Ovary (tissue), 9 donors: ENCODE measurements around the gene CEP162. TPM values are rescaled to one million over a fixed set of nuclear protein-coding genes. Genes with fewer than 3 reads are reported as not detected.
A peak's percentile ranks its signal among the peaks of the same experiment; 100 is the strongest.
"Not testable (repeated sequence)": the region's sequence is repeated elsewhere in the genome, so short reads cannot be mapped to it uniquely, and the experiment has no call there.

Experiments
- DNase-seq, 5 donors: peaks; one replicate each; pipeline ENCODE4 v3.0.0-alpha.2; 2019 to 2020
- H3K27ac ChIP-seq, 2 donors: fragments of 200-600 bp; one replicate each; pipeline versions ENCODE4 v1.5.1 to v1.8.0; 2019 to 2022
- H3K27me3 ChIP-seq: fragments of 200-600 bp; one replicate; pipeline ENCODE4 v1.8.0; 2022
- H3K36me3 ChIP-seq: fragments of 200-600 bp; sonication (generic); one replicate; pipeline ENCODE4 v1.5.1; 2019
- H3K4me1 ChIP-seq: one replicate; pipeline ENCODE4 v1.8.1; 2013; ENCODE audit warnings: mild to moderate bottlenecking, moderate library complexity; ENCODE audit not compliant: insufficient read depth
- H3K4me3 ChIP-seq: fragments of 200-600 bp; sonication (generic); one replicate; pipeline ENCODE4 v1.5.1; 2017
- H3K9me3 ChIP-seq, 2 donors: fragments of 200-600 bp in 1 of 2; sonication (generic) in 1 of 2; one replicate each; pipeline versions ENCODE4 v1.5.1 to v1.8.1; 2013 to 2019; ENCODE audit warnings: mild to moderate bottlenecking in 1 of 2, moderate library complexity in 1 of 2
- EP300 ChIP-seq: sonication (generic); formaldehyde crosslinking; IDR thresholded peaks from one replicate; pipeline ENCODE4 v1.6.1; 2017; ENCODE audit warnings: antibody characterized with exemption
- POLR2A ChIP-seq: fragments of 450-650 bp; IDR thresholded peaks from one replicate; pipeline ENCODE4 v1.6.1; 2017; ENCODE audit warnings: antibody characterized with exemption, mild to moderate bottlenecking, moderate library complexity
- WGBS, 3 donors: extraction: QIAGEN DNeasy Blood & Tissue Kit in 1 of 3; methylation state at CpG; one replicate each; pipeline versions ENCODE4 v1.1.5 to v1.1.7; 2013 to 2017; 5-methylcytosine and 5-hydroxymethylcytosine counted together
- intact Hi-C, 4 donors: fragments of 100-400 bp; cut with DNase I; formaldehyde crosslinking; loops; one replicate each; pipeline versions ENCODE4 v1.11.0 to v1.15.1; 2022 to 2023
- polyA plus RNA-seq, 2 donors: library from polyadenylated mRNA; stranded (reverse); fragments of 200-250 nt in 1 of 2; fragments of 350-450 nt in 1 of 2; fragmentation: Illumina TruSeq in 1 of 2; extraction: RNeasy Lipid Tissue Mini Kit (QIAGEN cat#74804) in 1 of 2; gene quantifications; one replicate each; pipeline ENCODE4 v1.2.3, GENCODE V29; 2013 to 2014
- total RNA-seq, 7 donors: library from RNA; depleted of rRNA in 2 of 7; stranded (reverse); fragments of >200 nt in 2 of 7; fragmentation: NEBNext Ultra II Directional in 3 of 7; extraction: Animal tissue kit (Norgen Biotek cat#: 25700) in 3 of 7; gene quantifications; one replicate each; pipeline versions ENCODE4 v1.1.0 to v1.2.4, GENCODE V29; 2016 to 2023
- TF ChIP-seq, protein P1 (sequence below), 3 donors: fragments of 450-650 bp in 2 of 3; fragments of 200-600 bp in 1 of 3; IDR thresholded peaks; one replicate each; pipeline versions ENCODE4 v1.5.1 to v1.8.0; 2016 to 2022; ENCODE audit warnings: antibody characterized with exemption in 3 of 3, mild to moderate bottlenecking in 1 of 3
- donor health status: DM: no; HTN: no; CAD: no; lungs with moderate emphysema.
- donor health status: DM: no; HTN: no; CAD: no.
- donor health status: Bipolar disorder and iron deficiency.
- donor health status: DM: yes; HTN: yes; CAD: no.
- donor health status: DM: no; HTN: no; CAD: no.
- donor health status: DM: yes; HTN: yes; CAD: no.

The CEP162 gene
- total and polyA plus RNA-seq, 9 donors: 5.3 to 16.8 (median 9.7) TPM

DNA sequence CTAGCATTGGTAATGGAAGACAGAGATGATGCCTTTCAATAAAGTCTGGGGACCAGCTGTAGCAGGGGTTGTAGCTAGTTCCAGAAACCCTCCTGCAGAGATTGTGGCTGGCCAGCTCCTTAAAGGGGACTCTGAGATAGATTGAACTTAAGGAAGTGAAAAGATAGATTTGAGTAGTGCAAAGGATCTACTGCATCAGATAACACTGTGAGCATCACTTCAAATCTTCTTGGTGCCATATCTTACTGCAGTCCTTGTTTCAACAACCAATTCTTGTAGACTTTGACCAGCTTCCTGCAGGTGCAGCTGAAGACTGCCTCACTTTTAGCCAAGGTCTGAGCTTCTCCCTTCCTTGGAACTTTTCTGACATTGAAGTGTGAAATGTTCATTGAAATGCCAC is 14.8 kb upstream of the CEP162 start:
- intact Hi-C loops: no loop called here
- no peaks in the 10 kb centered on the region for H3K4me1 ChIP-seq
- H3K9me3 ChIP-seq: no peaks in the 10 kb centered on the region

DNA sequence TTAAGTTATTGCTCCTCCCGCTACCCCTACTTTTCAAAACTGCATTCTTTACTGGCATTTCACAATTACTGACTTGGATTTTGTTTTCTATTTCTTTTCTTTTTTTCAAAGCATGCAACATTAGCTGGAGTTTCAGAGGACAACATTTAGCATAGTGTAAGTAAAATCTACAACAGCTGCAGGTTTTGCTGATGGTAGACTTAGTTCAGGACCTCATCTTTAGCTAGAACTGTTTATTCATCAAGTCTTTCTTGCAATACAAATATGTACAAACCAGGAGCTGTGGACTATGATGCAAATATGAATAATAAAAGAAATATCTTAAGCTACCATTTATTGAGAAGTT is 728 bp upstream of the CEP162 start:
- TF ChIP-seq POLR2A: no peak
- TF ChIP-seq EP300: no peak
- TF ChIP-seq, protein P1, sequence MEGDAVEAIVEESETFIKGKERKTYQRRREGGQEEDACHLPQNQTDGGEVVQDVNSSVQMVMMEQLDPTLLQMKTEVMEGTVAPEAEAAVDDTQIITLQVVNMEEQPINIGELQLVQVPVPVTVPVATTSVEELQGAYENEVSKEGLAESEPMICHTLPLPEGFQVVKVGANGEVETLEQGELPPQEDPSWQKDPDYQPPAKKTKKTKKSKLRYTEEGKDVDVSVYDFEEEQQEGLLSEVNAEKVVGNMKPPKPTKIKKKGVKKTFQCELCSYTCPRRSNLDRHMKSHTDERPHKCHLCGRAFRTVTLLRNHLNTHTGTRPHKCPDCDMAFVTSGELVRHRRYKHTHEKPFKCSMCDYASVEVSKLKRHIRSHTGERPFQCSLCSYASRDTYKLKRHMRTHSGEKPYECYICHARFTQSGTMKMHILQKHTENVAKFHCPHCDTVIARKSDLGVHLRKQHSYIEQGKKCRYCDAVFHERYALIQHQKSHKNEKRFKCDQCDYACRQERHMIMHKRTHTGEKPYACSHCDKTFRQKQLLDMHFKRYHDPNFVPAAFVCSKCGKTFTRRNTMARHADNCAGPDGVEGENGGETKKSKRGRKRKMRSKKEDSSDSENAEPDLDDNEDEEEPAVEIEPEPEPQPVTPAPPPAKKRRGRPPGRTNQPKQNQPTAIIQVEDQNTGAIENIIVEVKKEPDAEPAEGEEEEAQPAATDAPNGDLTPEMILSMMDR (IDR thresholded peaks at IDR 0.05): no peak

More for the DNA sequence above, 14.8 kb upstream of the CEP162 start:
- H3K4me3 ChIP-seq: no peak overlapping the region
- TF ChIP-seq POLR2A (no peak), EP300 (no peak)
- TF ChIP-seq, protein P1 (IDR thresholded peaks at IDR 0.05): no peak
- H3K27ac ChIP-seq: no peak overlapping the region
- no peaks in the 10 kb centered on the region for H3K36me3 ChIP-seq
- H3K27me3 ChIP-seq: no peaks in the 10 kb centered on the region
- no peak for DNase-seq

DNA sequence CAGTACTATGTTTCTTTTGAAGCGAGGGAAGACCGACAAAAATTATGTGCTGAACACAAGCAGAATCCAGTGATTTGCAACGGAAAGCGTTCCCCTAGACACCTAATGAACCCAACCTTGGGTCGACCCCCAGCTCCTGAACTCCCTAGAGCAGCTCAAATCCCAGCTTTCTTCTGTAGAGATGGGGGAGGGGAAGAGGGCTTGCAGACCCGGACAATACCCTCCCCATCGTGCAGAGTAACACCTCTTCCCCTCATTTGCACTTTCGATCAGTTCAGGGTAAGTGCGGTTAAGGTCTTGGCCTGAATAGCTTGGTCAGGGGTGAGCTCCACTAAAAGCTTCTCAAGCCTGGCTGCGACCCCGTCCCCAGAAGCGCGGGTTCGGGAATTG is 404 bp downstream of the CEP162 start:
- intact Hi-C loops: loop anchor here in 2 of 4 donors (10.0 kb wide), 2 partner anchors 332 to 342 kb away; no protein-coding TSS in a partner anchor
- Histone ChIP-seq H3K9me3 (no peaks in the 10 kb centered on the region), H3K4me1 (peaks cover 1% of the 10 kb centered on the region), H3K4me3 (peak overlapping the region; percentile 81), H3K27me3 (no peaks in the 10 kb centered on the region), H3K27ac (peak overlapping the region in 1 of 2 donors; percentile 80), H3K36me3 (no peaks in the 10 kb centered on the region)
- 0 to 1% (median 1%) methylated on average over 14 of the region's 14 CpGs for WGBS, 3 donors
- DNase-seq: no peak
- TF ChIP-seq, protein P1 (IDR thresholded peaks at IDR 0.05): no peak

More for the DNA sequence above, 728 bp upstream of the CEP162 start:
- H3K9me3 ChIP-seq: no peaks in the 10 kb centered on the region
- 0 to 3% (median 0%) methylated on average over 1 of the region's 1 CpG for WGBS, 3 donors
- no peak for DNase-seq
- peaks cover 1% of the 10 kb centered on the region for H3K4me1 ChIP-seq
- H3K27ac ChIP-seq: peak overlapping the region in 1 of 2 donors; percentile 80
- no peaks in the 10 kb centered on the region for H3K27me3 ChIP-seq
- H3K36me3 ChIP-seq: no peaks in the 10 kb centered on the region
- intact Hi-C loops: loop anchor here in 2 of 4 donors (10.0 kb wide), 2 partner anchors 333 to 343 kb away; no protein-coding TSS in a partner anchor
- H3K4me3 ChIP-seq: peak overlapping the region; percentile 81

DNA sequence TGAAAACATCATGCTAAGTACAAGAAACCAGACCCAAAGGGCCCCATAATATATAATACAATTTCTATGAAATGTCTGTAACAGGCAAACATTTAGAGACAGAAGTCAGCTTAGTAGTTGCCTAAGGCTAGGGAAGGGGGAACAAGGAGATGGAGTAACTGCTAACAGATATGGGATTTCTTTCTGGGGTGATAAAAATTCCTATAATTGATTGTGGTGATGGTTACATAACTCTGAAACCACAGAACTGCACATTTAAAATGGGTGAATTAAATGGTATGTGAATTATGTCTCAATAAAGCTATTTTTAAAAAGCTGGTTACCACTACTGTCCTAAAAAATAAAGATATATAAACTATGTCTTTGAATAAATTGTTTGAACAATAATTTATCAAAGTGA is 3.2 kb downstream of the CEP162 start:
- no peak for TF ChIP-seq POLR2A
- TF ChIP-seq, protein P1 (IDR thresholded peaks at IDR 0.05): no peak
- TF ChIP-seq EP300: no peak
- intact Hi-C loops: loop anchor here in 2 of 4 donors (10.0 kb wide), 2 partner anchors 329 to 339 kb away; no protein-coding TSS in a partner anchor
- DNase-seq: no peak
- Histone ChIP-seq H3K36me3 (no peaks in the 10 kb centered on the region), H3K27me3 (no peaks in the 10 kb centered on the region), H3K4me1 (peaks cover 1% of the 10 kb centered on the region), H3K9me3 (no peaks in the 10 kb centered on the region), H3K27ac (no peak overlapping the region), H3K4me3 (no peak overlapping the region)

DNA sequence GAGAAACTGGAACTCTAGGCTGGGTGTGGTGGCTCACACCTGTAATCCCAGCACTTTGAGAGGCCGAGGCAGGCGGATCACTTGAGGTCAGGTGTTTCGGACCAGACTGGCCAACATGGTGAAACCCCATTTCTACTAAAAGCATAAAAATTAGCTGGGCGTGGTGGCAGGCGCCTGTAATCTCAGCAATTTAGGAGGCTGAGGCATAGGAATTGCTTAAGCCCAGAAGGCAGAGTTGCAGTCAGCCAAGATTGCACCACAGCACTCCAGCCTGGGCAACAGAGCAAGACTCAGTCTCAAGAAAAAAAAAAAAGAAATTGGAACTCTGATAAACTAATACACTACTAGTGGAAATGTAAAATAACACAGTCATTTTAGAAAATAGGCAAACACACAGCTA is 3.8 kb downstream of the CEP162 start:
- WGBS, 3 donors: 96 to 98% (median 98%) methylated on average over 5 of the region's 5 CpGs
- not testable (repeated sequence) for H3K4me3 ChIP-seq, H3K9me3 ChIP-seq, H3K36me3 ChIP-seq, H3K27ac ChIP-seq, H3K4me1 ChIP-seq, DNase-seq, H3K27me3 ChIP-seq
- intact Hi-C loops: loop anchor here in 2 of 4 donors (10.0 kb wide), 2 partner anchors 329 to 339 kb away; no protein-coding TSS in a partner anchor
